Stimulated activated CD8-positive, alpha-beta memory T cell treated with anti-CD3 and anti-CD28 coated beads, Interleukin-12 subunit alpha, Interleukin-12 subunit beta, amount 100 ng/mL, for 24 hours (primary cell): ENCODE data around the gene SH3D21.

Experiments used
- DNase-seq: peaks from one replicate; pipeline ENCODE4 v3.0.0-alpha.2; 2020; ENCODE audit errors: extremely low read depth

SH3D21 gene

GRCh38 chr1:36306210-36306901, at the start of gene SH3D21:
SH3D21 (plus strand) TSS chr1:36306368; CDS start chr1:36306421, 53 bp downstream.
- no peak for DNase-seq

- DNase-seq, result no peak
Observed at GRCh38 chr1:36256558-36257374, 49.4 kb upstream of the SH3D21 start.

- DNase-seq, result no peak
Observed at GRCh38 chr1:36257375-36257767, 48.8 kb upstream of the SH3D21 start.

- no peak for DNase-seq
Observed at GRCh38 chr1:36258960-36259344, 47.2 kb upstream of the SH3D21 start.

GRCh38 chr1:36268981-36269380, 37.2 kb upstream of the SH3D21 start:
- no peak for DNase-seq

GRCh38 chr1:36269408-36269838, 36.7 kb upstream of the SH3D21 start:
- DNase-seq, result no peak

- no peak for DNase-seq
Observed at GRCh38 chr1:36273024-36273423, 33.1 kb upstream of the SH3D21 start.

GRCh38 chr1:36274201-36274600, 32.0 kb upstream of the SH3D21 start:
- no peak for DNase-seq

GRCh38 chr1:36276688-36277087, 29.5 kb upstream of the SH3D21 start:
- DNase-seq, result no peak

- no peak for DNase-seq
Observed at GRCh38 chr1:36279110-36279788, 26.9 kb upstream of the SH3D21 start.

- DNase-seq, result no peak
Observed at GRCh38 chr1:36279789-36280296, 26.3 kb upstream of the SH3D21 start.

- DNase-seq, result no peak
Observed at GRCh38 chr1:36284061-36284460, 22.1 kb upstream of the SH3D21 start.

GRCh38 chr1:36284517-36284916, 21.7 kb upstream of the SH3D21 start:
- DNase-seq, result no peak

GRCh38 chr1:36285443-36286101, 20.6 kb upstream of the SH3D21 start:
- DNase-seq, result no peak

GRCh38 chr1:36286802-36287201, 19.4 kb upstream of the SH3D21 start:
- no peak for DNase-seq

GRCh38 chr1:36287595-36287994, 18.6 kb upstream of the SH3D21 start:
- no peak for DNase-seq

GRCh38 chr1:36295390-36295789, 10.8 kb upstream of the SH3D21 start:
- DNase-seq, result no peak

- no peak for DNase-seq
Observed at GRCh38 chr1:36297062-36297461, 9.1 kb upstream of the SH3D21 start.

GRCh38 chr1:36298640-36299039, 7.5 kb upstream of the SH3D21 start:
- no peak for DNase-seq

GRCh38 chr1:36300526-36300925, 5.6 kb upstream of the SH3D21 start:
- DNase-seq, result no peak

GRCh38 chr1:36301220-36301619, 4.9 kb upstream of the SH3D21 start:
- no peak for DNase-seq

- DNase-seq, result no peak
Observed at GRCh38 chr1:36303244-36303643, 2.9 kb upstream of the SH3D21 start.
